ENCODE results near the gene SV2C.

DNA sequence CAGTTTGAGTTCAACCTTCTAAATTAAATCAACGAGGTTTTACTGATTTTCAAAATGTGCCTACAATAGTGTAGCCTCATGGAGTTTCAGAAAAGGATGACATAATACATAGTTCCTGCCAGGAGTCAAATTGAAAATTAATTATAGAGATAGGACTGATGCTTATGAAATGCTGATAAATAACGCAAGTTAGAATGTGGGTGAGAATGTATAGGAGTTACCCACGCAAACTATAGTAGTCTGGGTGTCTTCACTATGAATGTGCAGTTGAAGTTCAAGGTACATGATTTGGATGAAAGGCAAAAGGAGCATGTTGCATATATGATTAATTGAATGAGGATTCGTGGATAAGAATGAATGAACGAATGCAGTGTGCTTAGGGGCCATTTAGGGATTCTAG is 95.7 kb downstream of the SV2C start:
- TF ChIP-seq, protein P1, sequence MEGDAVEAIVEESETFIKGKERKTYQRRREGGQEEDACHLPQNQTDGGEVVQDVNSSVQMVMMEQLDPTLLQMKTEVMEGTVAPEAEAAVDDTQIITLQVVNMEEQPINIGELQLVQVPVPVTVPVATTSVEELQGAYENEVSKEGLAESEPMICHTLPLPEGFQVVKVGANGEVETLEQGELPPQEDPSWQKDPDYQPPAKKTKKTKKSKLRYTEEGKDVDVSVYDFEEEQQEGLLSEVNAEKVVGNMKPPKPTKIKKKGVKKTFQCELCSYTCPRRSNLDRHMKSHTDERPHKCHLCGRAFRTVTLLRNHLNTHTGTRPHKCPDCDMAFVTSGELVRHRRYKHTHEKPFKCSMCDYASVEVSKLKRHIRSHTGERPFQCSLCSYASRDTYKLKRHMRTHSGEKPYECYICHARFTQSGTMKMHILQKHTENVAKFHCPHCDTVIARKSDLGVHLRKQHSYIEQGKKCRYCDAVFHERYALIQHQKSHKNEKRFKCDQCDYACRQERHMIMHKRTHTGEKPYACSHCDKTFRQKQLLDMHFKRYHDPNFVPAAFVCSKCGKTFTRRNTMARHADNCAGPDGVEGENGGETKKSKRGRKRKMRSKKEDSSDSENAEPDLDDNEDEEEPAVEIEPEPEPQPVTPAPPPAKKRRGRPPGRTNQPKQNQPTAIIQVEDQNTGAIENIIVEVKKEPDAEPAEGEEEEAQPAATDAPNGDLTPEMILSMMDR (IDR thresholded peaks at IDR 0.05), result no peak
- no peak for TF ChIP-seq POLR2A (IDR thresholded peaks at IDR 0.05)
